ENCODE measurements around the gene ADGRG3. TPM values are rescaled to one million over a fixed set of nuclear protein-coding genes. Genes with fewer than 3 reads are reported as not detected.

ADGRG3 gene
- total RNA-seq, 1 experiment from 2014 or later: 0.46 TPM

DNA sequence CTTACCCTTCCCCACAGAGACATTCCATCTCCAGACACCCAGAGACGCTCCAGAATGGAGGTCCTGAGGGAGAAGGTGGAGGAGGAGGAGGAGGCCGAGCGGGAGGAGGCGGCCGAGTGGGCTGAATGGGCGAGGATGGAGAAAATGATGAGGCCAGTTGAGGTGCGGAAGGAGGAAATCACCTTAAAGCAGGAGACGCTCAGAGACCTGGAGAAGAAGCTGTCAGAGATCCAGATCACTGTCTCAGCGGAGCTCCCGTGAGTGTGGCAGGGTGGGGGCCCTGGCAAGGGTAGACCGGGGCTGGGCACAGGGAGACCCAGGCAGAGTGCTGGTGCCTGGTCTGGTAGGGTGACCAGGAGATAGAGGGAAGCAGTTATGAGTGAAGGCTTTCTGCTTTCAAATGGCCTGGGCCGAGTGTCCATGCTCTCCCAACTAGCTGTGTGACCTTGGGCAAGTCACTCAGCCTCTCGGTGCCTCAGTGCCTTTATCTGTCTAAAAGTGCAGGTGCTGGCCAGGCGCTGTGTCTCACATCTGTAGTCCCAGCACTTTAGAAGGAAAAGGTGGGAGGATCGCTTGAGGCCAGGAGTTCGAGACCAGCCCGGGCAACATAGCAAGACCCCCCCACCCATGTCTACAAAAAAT, 29.9 kb downstream of the ADGRG3 start:
- Histone ChIP-seq H3K4ac (ENCODE audit: low read depth, low read length) (no peak overlapping the region), H3K23ac (ENCODE audit: insufficient read length, low read depth, low read length) (no peak overlapping the region), H3K4me1 (ENCODE audit: insufficient read depth, low read length) (no peaks in the 10 kb centered on the region), H3K56ac (ENCODE audit: insufficient read length, low read depth, low read length) (no peak overlapping the region), H3K4me2 (ENCODE audit: insufficient read depth, insufficient read length, low read length) (no peak overlapping the region), H3K9me3 (ENCODE audit: control insufficient read depth, low read depth, low read length) (no peaks in the 10 kb centered on the region), H3K79me1 (ENCODE audit: insufficient read depth, low read depth, low read length, poor library complexity, severe bottlenecking) (no peaks in the 10 kb centered on the region), H3K27me3 (ENCODE audit: insufficient read depth, low read length) (no peaks in the 10 kb centered on the region), H2BK15ac (ENCODE audit: low read depth, low read length) (no peak overlapping the region), H3K9ac (ENCODE audit: extremely low read depth, insufficient read length, low read length) (no peak overlapping the region), H2BK12ac (ENCODE audit: insufficient read length, low read depth, low read length) (no peak overlapping the region), H2BK120ac (ENCODE audit: low read depth, low read length, poor library complexity, severe bottlenecking) (no peak overlapping the region), H3K79me2 (ENCODE audit: insufficient read depth, low read length) (no peaks in the 10 kb centered on the region), H2AK5ac (ENCODE audit: insufficient read length, low read length) (no peak overlapping the region), H4K5ac (ENCODE audit: insufficient read length, low read depth, low read length) (no peak overlapping the region), H2BK20ac (ENCODE audit: low read depth, low read length, poor library complexity, severe bottlenecking) (no peak overlapping the region), H3T11ph (ENCODE audit: low read length) (no peak overlapping the region), H3K23me2 (ENCODE audit: insufficient read length, low read depth, low read length, poor library complexity, severe bottlenecking) (no peaks in the 10 kb centered on the region), H2AFZ (ENCODE audit: low read length) (no peak overlapping the region), H2BK5ac (ENCODE audit: insufficient read length, low read length) (no peak overlapping the region), H4K20me1 (ENCODE audit: control insufficient read depth, insufficient read depth, insufficient read length) (no peaks in the 10 kb centered on the region), H4K8ac (replicated peaks; ENCODE audit: insufficient read length, low read depth, low read length) (no peak overlapping the region), H3K14ac (ENCODE audit: insufficient read depth, low read length) (no peak overlapping the region), H3K27ac (ENCODE audit: insufficient read length, low read depth, low read length) (no peak overlapping the region), H3K18ac (ENCODE audit: insufficient read length, low read depth, low read length) (no peak overlapping the region), H4K91ac (ENCODE audit: insufficient read length, low read depth, low read length) (no peak overlapping the region)
- Mint-ChIP-seq H3K4me1 (peaks cover 2 to 12% of the 10 kb centered on the region in 2 experiments), H3K27ac (no peak overlapping the region), H3K27me3 (ENCODE audit: low read depth) (peaks cover 3% of the 10 kb centered on the region), H3K4me3 (no peak overlapping the region; a peak in 1 of 5 replicates), H3K36me3 (ENCODE audit: insufficient read depth in 1 of 3, low read depth in 3 of 3) (no peaks in the 10 kb centered on the region), H3K9me3 (no peaks in the 10 kb centered on the region)
- WGBS (ENCODE audit: extremely low coverage, insufficient read length, low lambda C conversion rate): no CpG with 5 or more reads among the region's 17 CpGs
- TF ChIP-seq, protein P1, sequence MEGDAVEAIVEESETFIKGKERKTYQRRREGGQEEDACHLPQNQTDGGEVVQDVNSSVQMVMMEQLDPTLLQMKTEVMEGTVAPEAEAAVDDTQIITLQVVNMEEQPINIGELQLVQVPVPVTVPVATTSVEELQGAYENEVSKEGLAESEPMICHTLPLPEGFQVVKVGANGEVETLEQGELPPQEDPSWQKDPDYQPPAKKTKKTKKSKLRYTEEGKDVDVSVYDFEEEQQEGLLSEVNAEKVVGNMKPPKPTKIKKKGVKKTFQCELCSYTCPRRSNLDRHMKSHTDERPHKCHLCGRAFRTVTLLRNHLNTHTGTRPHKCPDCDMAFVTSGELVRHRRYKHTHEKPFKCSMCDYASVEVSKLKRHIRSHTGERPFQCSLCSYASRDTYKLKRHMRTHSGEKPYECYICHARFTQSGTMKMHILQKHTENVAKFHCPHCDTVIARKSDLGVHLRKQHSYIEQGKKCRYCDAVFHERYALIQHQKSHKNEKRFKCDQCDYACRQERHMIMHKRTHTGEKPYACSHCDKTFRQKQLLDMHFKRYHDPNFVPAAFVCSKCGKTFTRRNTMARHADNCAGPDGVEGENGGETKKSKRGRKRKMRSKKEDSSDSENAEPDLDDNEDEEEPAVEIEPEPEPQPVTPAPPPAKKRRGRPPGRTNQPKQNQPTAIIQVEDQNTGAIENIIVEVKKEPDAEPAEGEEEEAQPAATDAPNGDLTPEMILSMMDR (conservative IDR thresholded peaks at IDR 0.05): no peak
- no peak for DNase-seq
